Suppressor macrophage treated with lipopolysaccharide for 4 hours (primary cell): Measurements from ENCODE around the gene TMEM88.

Experiments used
- DNase-seq: peaks from one replicate; pipeline ENCODE4 v3.0.0-alpha.2; 2020

TMEM88 gene

GRCh38 chr17:7854851-7855659, at the start of gene TMEM88:
Gene TMEM88, plus strand, starts transcription at chr17:7855066. Its CDS starts 9 bp downstream, at chr17:7855075.
- no peak for DNase-seq

GRCh38 chr17:7806587-7806986, 48.3 kb upstream of the TMEM88 start:
- DNase-seq, result peak; percentile 35

GRCh38 chr17:7807206-7807605, 47.7 kb upstream of the TMEM88 start:
- DNase-seq, result no peak

- no peak for DNase-seq
Measured at GRCh38 chr17:7809086-7809790, 45.6 kb upstream of the TMEM88 start.

- DNase-seq, result peak; percentile 12
Measured at GRCh38 chr17:7809791-7810343, 45.0 kb upstream of the TMEM88 start.

GRCh38 chr17:7811251-7811650, 43.6 kb upstream of the TMEM88 start:
- DNase-seq, result peak; percentile 15

GRCh38 chr17:7814969-7815368, 39.9 kb upstream of the TMEM88 start:
- no peak for DNase-seq

- DNase-seq, result no peak
Measured at GRCh38 chr17:7816926-7817642, 37.8 kb upstream of the TMEM88 start.

- no peak for DNase-seq
Measured at GRCh38 chr17:7817643-7817964, 37.3 kb upstream of the TMEM88 start.

- no peak for DNase-seq
Measured at GRCh38 chr17:7818026-7818425, 36.8 kb upstream of the TMEM88 start.

- DNase-seq, result no peak
Measured at GRCh38 chr17:7818746-7819645, 35.9 kb upstream of the TMEM88 start.

- DNase-seq, result no peak
Measured at GRCh38 chr17:7820231-7820630, 34.6 kb upstream of the TMEM88 start.

GRCh38 chr17:7822126-7822525, 32.7 kb upstream of the TMEM88 start:
- DNase-seq, result no peak

- DNase-seq, result no peak
Measured at GRCh38 chr17:7823581-7824001, 31.3 kb upstream of the TMEM88 start.

GRCh38 chr17:7824021-7824924, 30.6 kb upstream of the TMEM88 start:
- DNase-seq, result no peak

- DNase-seq, result peak; percentile 40
Measured at GRCh38 chr17:7825206-7825990, 29.5 kb upstream of the TMEM88 start.

GRCh38 chr17:7830616-7831015, 24.2 kb upstream of the TMEM88 start:
- DNase-seq, result no peak

GRCh38 chr17:7831233-7831632, 23.6 kb upstream of the TMEM88 start:
- no peak for DNase-seq

GRCh38 chr17:7832431-7832830, 22.4 kb upstream of the TMEM88 start:
- no peak for DNase-seq

- no peak for DNase-seq
Measured at GRCh38 chr17:7833011-7833794, 21.7 kb upstream of the TMEM88 start.
